Measurements from ENCODE around the gene HECTD4.

- TF ChIP-seq HDGF (IDR thresholded peaks at IDR 0.05; ENCODE audit: borderline replicate concordance) (no peak), SUZ12 (IDR thresholded peaks at IDR 0.05) (no peak), SP1 (IDR thresholded peaks at IDR 0.05) (no peak), CTBP1 (IDR thresholded peaks at IDR 0.05; ENCODE audit: borderline replicate concordance) (no peak), L3MBTL2 (conservative IDR thresholded peaks at IDR 0.05) (no peak), LEF1 (IDR thresholded peaks at IDR 0.05; ENCODE audit: borderline replicate concordance) (no peak), TARDBP (IDR thresholded peaks at IDR 0.05) (no peak)
Observed at GRCh38 chr12:112239881-112240280, 142.3 kb downstream of the HECTD4 start.

All from HEK293T (cell line).